GM20431 (cell line): ENCODE data around the gene PTN.
"Not testable (repeated sequence)": the region's sequence is repeated elsewhere in the genome, so short reads cannot be mapped to it uniquely, and the experiment has no call there.

Experiments used
- in situ Hi-C: fragments of 300-500 bp; cut with MseI, MboI; formaldehyde crosslinking; loops from one replicate; pipeline ENCODE4 v1.15.0; 2020; ENCODE audit warnings: low sequenced_read_pairs; ENCODE audit not compliant: unreplicated experiment

PTN gene

GRCh38 chr7:137196648-137197047, 146.9 kb downstream of the PTN start:
- in situ Hi-C loops, result no loop called here

DNA sequence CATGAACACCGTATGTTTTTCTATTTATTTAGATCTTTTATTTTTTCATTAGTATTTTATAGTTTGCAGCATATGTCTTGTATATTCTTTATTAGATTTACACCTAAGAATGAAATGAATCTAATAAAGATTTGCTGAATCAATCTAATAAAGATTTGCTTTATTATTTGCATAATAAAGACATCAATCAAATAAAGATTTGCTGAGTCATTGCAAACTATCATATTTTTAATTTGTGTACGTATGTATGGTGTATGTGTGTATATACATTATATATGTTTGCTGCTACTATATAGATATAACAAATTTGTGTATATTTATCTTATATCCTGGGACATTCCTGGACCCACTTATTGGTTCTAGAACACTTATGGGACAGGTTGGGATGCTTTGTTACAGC, 147.5 kb downstream of the PTN start:
- in situ Hi-C loops, result no loop called here

- in situ Hi-C loops, result not testable (repeated sequence)
Measured at GRCh38 chr7:137181619-137182018, 161.9 kb downstream of the PTN start.
